Measurements from ENCODE around the gene CTIF.
A peak's percentile ranks its signal among the peaks of the same experiment; 100 is the strongest.

Gene CTIF

DNA sequence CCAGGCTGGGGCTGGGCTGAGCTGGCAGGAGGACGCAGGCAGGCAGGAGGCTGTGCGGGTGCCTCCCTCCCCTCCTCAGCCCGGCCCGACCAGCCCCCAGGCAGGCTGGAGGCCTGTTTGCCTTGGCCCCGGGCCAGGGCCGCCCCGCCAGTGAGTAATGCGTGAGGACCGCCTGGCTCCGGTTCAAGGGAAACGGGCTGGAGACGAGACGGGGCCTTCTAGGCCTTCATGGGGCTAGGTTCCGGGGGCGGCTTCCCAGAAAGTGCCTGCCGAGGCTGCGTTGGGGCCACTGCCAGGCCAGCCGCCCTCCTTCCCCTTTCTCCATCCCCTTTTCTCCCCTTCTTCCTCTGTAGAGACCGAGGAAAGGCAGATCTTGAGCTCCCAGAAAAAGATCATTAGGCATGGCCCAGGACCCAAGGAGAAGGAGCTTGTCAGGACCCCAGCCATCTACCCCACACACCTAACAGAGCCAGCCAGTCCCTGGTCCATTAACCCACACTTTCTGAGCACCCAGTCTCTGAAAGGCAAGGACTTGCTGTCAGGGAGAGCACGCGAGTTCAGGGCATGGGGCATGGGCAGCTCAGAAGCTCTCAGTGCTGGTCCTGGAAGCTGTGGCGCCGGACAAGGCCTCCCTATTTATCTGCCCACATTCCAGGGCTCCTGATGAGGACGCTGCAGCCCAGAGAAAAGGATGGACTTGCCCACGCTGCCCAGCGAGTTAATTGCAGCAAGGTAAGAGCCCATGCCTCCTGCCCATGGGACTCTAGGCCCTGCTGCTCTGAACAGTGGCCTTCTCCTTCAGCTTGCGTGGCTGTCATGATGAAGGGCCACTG is 363.4 kb downstream of the CTIF start:
- Histone ChIP-seq H3K27ac (ENCODE audit: low read length) (peak overlapping the region; percentile 74), H3K36me3 (ENCODE audit: control insufficient read depth in 2 of 2, insufficient read depth in 2 of 2, low read length in 2 of 2) (no peaks in the 10 kb centered on the region), H3K27me3 (ENCODE audit: control insufficient read depth in 1 of 2, insufficient read depth in 2 of 2, low read length in 2 of 2) (no peaks in the 10 kb centered on the region), H3K9me3 (ENCODE audit: control insufficient read depth in 2 of 2, low read length in 2 of 2) (peaks cover 5 to 10% of the 10 kb centered on the region in 2 donors), H3K4me3 (ENCODE audit: low read length in 2 of 2) (peak overlapping the region in 1 of 2 donors; percentile 47), H3K4me1 (ENCODE audit: control insufficient read depth, insufficient read depth, low read length) (peaks cover 23% of the 10 kb centered on the region), H3K9ac (ENCODE audit: low read length in 2 of 2) (peak overlapping the region; percentile 43 to 71)

DNA sequence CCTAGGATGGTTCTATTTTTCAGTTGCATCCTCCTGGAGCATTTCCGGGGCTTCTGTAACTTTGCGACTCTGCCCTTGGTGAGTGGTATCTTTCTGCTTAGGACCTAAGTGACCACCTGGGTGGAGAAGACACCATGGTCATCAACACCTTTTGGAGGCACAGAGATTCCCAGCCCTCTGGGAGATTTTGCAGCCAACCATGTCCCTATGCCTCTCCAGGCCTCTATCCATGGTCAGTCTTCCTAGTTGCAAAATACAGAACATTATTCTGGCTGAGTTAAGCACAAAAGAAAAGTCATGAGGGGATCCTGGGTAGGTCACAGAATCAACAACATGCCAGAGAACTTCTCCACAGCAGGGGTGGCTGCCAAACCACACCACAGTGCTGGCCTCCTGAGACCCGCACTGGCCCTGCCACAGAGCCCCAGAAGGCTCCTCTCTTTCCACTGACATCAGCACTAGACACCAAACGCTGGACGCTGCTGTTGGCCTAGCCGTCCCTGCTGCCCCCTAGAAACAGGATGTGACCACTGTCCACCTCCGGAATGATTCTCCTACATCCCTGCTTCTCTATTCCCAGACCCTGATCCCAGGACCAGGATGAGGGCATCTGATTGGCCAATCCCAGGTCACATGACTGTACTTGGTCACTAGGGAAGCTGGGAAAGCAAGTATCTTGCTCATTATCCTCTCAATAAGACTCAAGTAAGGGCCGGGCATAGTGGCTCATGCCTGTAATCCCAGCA is 364.2 kb downstream of the CTIF start:
- Histone ChIP-seq H3K4me3 (ENCODE audit: low read length in 2 of 2) (peak overlapping the region in 1 of 2 donors; percentile 47), H3K27me3 (ENCODE audit: control insufficient read depth in 1 of 2, insufficient read depth in 2 of 2, low read length in 2 of 2) (no peaks in the 10 kb centered on the region), H3K36me3 (ENCODE audit: control insufficient read depth in 2 of 2, insufficient read depth in 2 of 2, low read length in 2 of 2) (no peaks in the 10 kb centered on the region), H3K9me3 (ENCODE audit: control insufficient read depth in 2 of 2, low read length in 2 of 2) (peaks cover 5 to 10% of the 10 kb centered on the region in 2 donors), H3K9ac (ENCODE audit: low read length in 2 of 2) (no peak overlapping the region), H3K4me1 (ENCODE audit: control insufficient read depth, insufficient read depth, low read length) (peaks cover 20% of the 10 kb centered on the region), H3K27ac (ENCODE audit: low read length) (peak overlapping the region; percentile 74)

DNA sequence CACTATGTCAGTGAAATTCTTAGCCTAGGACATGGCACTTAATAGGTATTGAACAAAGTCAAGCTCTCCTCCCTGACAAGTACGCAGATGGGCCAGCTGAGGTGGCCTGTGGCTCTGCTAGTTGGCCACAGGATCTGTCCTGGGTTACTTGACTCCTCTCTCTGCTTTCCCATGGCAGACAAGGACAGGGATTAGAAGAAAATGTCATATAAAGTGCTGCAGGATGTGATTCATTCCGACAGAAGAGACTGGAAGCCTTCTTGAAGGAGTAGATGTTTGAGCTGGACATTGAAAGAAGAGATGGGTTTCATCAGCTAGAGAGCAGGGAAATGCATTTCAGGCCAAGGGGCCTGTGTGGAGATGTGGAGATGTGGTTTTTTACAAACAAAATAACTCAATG is 365.3 kb downstream of the CTIF start:
- no peak overlapping the region for H3K27ac ChIP-seq (ENCODE audit: low read length)
- H3K4me3 ChIP-seq (ENCODE audit: low read length in 2 of 2), result no peak overlapping the region
- no peaks in the 10 kb centered on the region for H3K27me3 ChIP-seq (ENCODE audit: control insufficient read depth in 1 of 2, insufficient read depth in 2 of 2, low read length in 2 of 2)
- peaks cover 20% of the 10 kb centered on the region for H3K4me1 ChIP-seq (ENCODE audit: control insufficient read depth, insufficient read depth, low read length)
- H3K9ac ChIP-seq (ENCODE audit: low read length in 2 of 2), result no peak overlapping the region
- no peaks in the 10 kb centered on the region for H3K36me3 ChIP-seq (ENCODE audit: control insufficient read depth in 2 of 2, insufficient read depth in 2 of 2, low read length in 2 of 2)
- H3K9me3 ChIP-seq (ENCODE audit: control insufficient read depth in 2 of 2, low read length in 2 of 2), result peaks cover 5 to 10% of the 10 kb centered on the region in 2 donors

DNA sequence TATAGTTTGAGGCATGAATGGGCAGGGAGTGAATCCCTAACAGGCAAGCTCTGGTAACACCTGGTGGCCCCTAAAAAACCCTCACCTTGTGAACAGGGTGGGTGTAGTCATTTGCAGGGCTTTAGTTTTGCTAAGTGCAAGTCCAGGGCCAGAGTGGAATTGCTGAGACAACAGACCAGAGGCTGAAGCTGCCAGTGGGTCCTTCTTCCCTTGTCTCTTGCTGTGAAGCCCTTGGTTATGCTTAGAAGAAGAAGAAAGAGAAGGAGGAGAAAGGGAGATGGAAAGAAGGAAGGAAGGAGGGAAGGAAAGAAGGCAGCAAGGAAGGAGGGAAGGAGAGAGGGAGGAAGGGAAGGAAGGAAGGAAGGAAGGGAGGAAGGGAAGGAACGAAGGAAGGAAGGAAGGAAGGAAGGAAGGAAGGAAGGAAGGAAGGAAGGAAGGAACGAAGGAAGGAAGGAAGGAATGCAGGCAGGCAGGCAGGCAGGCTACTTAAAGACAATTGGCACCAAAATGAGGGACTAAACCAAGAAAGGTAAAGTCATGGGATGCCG is 366.1 kb downstream of the CTIF start:
- peaks cover 5 to 10% of the 10 kb centered on the region in 2 donors for H3K9me3 ChIP-seq (ENCODE audit: control insufficient read depth in 2 of 2, low read length in 2 of 2)
- no peaks in the 10 kb centered on the region for H3K36me3 ChIP-seq (ENCODE audit: control insufficient read depth in 2 of 2, insufficient read depth in 2 of 2, low read length in 2 of 2)
- peaks cover 20% of the 10 kb centered on the region for H3K4me1 ChIP-seq (ENCODE audit: control insufficient read depth, insufficient read depth, low read length)
- no peak overlapping the region for H3K4me3 ChIP-seq (ENCODE audit: low read length in 2 of 2)
- H3K27ac ChIP-seq (ENCODE audit: low read length), result no peak overlapping the region
- no peak overlapping the region for H3K9ac ChIP-seq (ENCODE audit: low read length in 2 of 2)
- H3K27me3 ChIP-seq (ENCODE audit: control insufficient read depth in 1 of 2, insufficient read depth in 2 of 2, low read length in 2 of 2), result no peaks in the 10 kb centered on the region

DNA sequence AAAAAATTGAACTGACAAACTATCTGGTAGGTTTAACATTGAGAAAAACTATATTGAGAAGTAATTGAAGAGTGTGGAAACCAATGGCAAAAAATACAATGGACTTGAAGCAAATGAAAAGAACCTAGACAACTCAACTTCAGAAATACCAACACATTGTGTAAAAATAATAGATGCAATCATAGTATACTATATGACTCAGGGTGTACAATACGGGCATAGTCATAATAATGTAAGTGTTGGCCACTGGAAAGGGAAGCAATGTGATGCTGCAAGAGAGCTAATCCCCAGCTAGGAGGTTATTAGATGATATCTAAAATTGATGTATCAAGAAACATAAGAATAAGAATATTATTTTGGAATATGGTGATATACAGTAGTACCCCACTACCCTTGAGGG is 366.7 kb downstream of the CTIF start:
- Histone ChIP-seq H3K9ac (ENCODE audit: low read length in 2 of 2) (no peak overlapping the region), H3K9me3 (ENCODE audit: control insufficient read depth in 2 of 2, low read length in 2 of 2) (peaks cover 5 to 10% of the 10 kb centered on the region in 2 donors), H3K4me3 (ENCODE audit: low read length in 2 of 2) (no peak overlapping the region), H3K36me3 (ENCODE audit: control insufficient read depth in 2 of 2, insufficient read depth in 2 of 2, low read length in 2 of 2) (no peaks in the 10 kb centered on the region), H3K27me3 (ENCODE audit: control insufficient read depth in 1 of 2, insufficient read depth in 2 of 2, low read length in 2 of 2) (no peaks in the 10 kb centered on the region), H3K27ac (ENCODE audit: low read length) (no peak overlapping the region), H3K4me1 (ENCODE audit: control insufficient read depth, insufficient read depth, low read length) (peaks cover 20% of the 10 kb centered on the region)

DNA sequence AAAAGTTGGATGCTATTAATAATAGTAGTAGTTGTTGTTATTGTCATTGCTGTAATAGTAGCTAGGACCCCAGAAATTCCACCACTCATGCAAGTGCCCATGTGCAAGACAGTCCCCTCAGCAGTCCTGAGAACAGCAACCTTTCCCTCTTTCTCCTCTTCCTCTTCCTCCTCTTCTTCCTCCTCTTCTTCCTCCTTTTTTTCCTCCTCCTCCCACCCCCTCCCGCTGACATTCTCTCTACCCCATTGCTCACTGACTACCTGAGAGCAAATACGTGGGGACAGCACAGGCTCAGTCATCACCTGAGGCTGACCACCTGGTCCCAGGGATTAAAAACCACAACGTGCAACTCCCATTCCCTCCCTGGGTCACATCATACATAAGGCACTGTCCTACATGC is 370.1 kb downstream of the CTIF start:
- H3K27me3 ChIP-seq (ENCODE audit: control insufficient read depth in 1 of 2, insufficient read depth in 2 of 2, low read length in 2 of 2), result no peaks in the 10 kb centered on the region
- peaks cover 5 to 10% of the 10 kb centered on the region in 2 donors for H3K9me3 ChIP-seq (ENCODE audit: control insufficient read depth in 2 of 2, low read length in 2 of 2)
- no peaks in the 10 kb centered on the region for H3K36me3 ChIP-seq (ENCODE audit: control insufficient read depth in 2 of 2, insufficient read depth in 2 of 2, low read length in 2 of 2)
- H3K9ac ChIP-seq (ENCODE audit: low read length in 2 of 2), result no peak overlapping the region
- no peak overlapping the region for H3K27ac ChIP-seq (ENCODE audit: low read length)
- H3K4me3 ChIP-seq (ENCODE audit: low read length in 2 of 2), result no peak overlapping the region
- peaks cover 2% of the 10 kb centered on the region for H3K4me1 ChIP-seq (ENCODE audit: control insufficient read depth, insufficient read depth, low read length)

DNA sequence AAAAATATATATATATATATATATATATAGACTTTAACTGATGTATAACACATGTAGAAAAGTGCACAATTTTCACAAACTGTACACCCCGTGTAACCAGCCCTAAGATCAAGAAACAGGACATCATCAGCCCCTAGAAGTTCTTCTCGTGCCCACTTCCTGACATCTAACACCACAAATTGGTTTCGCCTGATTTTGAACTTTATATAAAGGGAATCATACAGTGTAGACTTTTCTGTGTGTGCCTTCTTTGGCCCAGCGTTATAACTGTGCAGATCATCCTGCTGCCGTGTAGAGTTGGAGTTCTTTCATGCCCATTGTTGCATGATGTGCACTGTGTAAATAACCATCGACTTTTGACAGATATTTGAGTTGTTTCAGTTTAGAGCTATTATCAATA is 370.9 kb downstream of the CTIF start:
- H3K4me1 ChIP-seq (ENCODE audit: control insufficient read depth, insufficient read depth, low read length), result peaks cover under 1% of the 10 kb centered on the region
- no peaks in the 10 kb centered on the region for H3K36me3 ChIP-seq (ENCODE audit: control insufficient read depth in 2 of 2, insufficient read depth in 2 of 2, low read length in 2 of 2)
- H3K9me3 ChIP-seq (ENCODE audit: control insufficient read depth in 2 of 2, low read length in 2 of 2), result peaks cover 3 to 6% of the 10 kb centered on the region in 2 donors
- no peak overlapping the region for H3K4me3 ChIP-seq (ENCODE audit: low read length in 2 of 2)
- no peak overlapping the region for H3K27ac ChIP-seq (ENCODE audit: low read length)
- H3K27me3 ChIP-seq (ENCODE audit: control insufficient read depth in 1 of 2, insufficient read depth in 2 of 2, low read length in 2 of 2), result no peaks in the 10 kb centered on the region
- H3K9ac ChIP-seq (ENCODE audit: low read length in 2 of 2), result no peak overlapping the region

DNA sequence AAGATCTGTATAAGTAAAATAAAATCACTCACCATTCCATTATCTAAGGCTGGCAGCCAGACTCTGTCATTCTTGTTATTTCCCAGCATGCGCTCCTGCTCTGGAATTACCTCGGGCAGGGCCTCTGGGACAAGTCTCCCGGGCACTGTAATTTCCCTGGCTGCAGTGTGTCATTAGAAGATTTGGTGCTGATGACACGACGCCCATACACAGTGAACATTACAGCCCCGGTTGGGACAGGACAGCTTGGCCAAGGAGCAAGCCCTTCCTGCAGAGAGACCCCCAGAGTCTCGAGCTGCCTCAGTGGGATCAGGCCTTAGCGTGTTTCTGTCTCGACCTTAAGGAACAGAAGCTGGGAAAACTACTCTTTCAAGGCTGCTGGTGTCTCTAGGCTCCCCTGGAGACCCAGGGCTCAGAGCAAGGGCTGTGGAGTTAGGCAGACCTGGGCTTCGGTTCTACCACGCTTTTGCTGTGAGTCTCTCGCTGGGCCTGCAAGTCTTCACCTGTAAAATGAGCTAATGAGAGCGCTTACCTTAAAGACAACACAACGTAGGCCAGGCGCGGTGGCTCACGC is 372.2 kb downstream of the CTIF start:
- Histone ChIP-seq H3K36me3 (ENCODE audit: control insufficient read depth in 2 of 2, insufficient read depth in 2 of 2, low read length in 2 of 2) (no peaks in the 10 kb centered on the region), H3K4me3 (ENCODE audit: low read length in 2 of 2) (no peak overlapping the region), H3K27me3 (ENCODE audit: control insufficient read depth in 1 of 2, insufficient read depth in 2 of 2, low read length in 2 of 2) (no peaks in the 10 kb centered on the region)

More for the DNA sequence above, 372.2 kb downstream of the CTIF start:
- Histone ChIP-seq H3K9ac (ENCODE audit: low read length in 2 of 2) (no peak overlapping the region), H3K4me1 (ENCODE audit: control insufficient read depth, insufficient read depth, low read length) (peaks cover 4% of the 10 kb centered on the region), H3K9me3 (ENCODE audit: control insufficient read depth in 2 of 2, low read length in 2 of 2) (no peaks in the 10 kb centered on the region), H3K27ac (ENCODE audit: low read length) (no peak overlapping the region)

Data from stomach smooth muscle (tissue), 2 donors.